Esophagus muscularis mucosa (tissue), 3 donors: ENCODE data around the gene A2M.

ENCODE experiments used
- CTCF ChIP-seq, 3 experiments: fragments of 200-600 bp in 2 of 3; fragments of 450-650 bp in 1 of 3; sonication (generic) in 2 of 3; IDR thresholded peaks; one replicate each; pipeline ENCODE4 v1.5.1; 2017 to 2019; ENCODE audit warnings: antibody characterized with exemption in 3 of 3, mild to moderate bottlenecking in 2 of 3, moderate library complexity in 1 of 3
- POLR2AphosphoS5 ChIP-seq, 2 donors: sonication (generic); formaldehyde crosslinking; IDR thresholded peaks; one replicate each; pipeline ENCODE4 v1.6.1; 2017; ENCODE audit warnings: antibody characterized with exemption in 2 of 2

- TF ChIP-seq POLR2AphosphoS5 (IDR thresholded peaks at IDR 0.05), result no peak
- no peak for TF ChIP-seq CTCF (IDR thresholded peaks at IDR 0.05)
These were observed 88.3 kb downstream of the A2M start for GRCh38 chr12:9027161-9028059.
